Right hindlimb (tissue), 1 donor: Measurements from ENCODE around the gene CPNE9.

Experiments
- DNase-seq: peaks from one replicate; pipeline ENCODE4 v3.0.0-alpha.2; 2018

CPNE9 gene

DNA sequence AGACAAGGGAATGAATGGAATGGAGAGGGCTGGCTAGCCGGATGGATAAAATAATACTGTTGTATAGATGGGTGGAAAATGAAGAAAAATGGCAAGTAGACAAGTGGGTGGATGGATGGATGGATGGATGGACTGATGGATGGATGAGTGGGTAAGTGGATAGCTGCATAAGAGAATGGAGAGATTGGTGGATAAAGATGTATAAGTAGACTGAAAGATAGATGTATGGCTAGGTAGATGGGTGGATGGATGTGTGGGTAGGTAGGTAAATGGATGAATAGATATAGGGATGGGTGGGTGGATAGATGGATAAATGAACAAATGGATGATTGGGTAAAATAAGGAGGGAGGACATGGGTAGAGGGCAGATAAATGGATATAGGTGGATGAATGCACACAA is 13.9 kb downstream of the CPNE9 start:
- DNase-seq: no peak

DNA sequence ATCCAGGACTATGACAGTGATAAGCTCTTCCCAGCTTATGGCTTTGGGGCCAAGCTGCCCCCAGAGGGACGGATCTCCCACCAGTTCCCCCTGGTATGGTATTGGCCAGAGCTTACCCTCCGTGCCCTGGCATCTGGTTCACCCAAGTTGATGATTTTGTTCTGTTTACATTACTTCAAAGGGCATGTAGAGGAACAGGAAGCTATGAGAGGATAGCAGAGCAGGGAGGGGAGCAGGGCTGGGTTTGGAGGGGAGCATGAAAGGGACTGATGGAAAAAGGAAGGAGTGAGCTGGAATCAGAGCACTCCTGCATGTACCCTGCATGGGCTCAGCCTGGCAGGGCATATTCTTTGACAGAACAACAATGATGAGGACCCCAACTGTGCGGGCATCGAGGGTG is 14.5 kb downstream of the CPNE9 start:
- no peak for DNase-seq

DNA sequence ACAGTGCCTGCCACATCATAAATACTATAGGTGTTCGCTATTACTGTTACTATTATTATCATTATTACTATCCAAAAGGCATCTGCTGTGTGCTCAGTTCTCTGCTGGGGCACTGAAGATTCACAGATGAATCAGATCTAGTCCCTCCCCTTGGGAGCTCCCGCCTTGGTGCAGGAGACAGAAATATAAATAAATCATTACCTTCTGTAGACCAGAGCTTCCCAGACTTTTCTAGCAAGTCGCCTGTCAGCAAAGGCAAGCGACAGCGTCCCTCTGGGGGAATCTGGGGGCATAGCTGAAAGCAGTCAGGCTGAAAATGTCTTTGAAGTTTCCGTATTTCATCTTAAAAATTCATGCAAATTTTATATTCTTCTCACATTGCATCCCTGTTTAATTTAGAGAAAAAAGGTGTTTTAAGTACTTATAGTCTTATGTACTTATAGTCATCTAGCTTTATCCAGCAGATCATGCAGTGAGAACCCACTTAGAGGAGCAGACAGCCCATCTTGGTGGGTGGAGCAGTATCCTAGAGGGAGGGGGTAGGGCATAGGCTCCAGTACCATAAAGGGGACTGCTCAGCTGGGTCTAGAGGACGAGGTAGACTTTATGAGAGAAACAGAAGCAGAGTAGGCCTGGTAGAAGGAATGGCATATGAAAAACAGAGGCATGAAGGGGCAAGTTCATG is 17.5 kb downstream of the CPNE9 start:
- no peak for DNase-seq

DNA sequence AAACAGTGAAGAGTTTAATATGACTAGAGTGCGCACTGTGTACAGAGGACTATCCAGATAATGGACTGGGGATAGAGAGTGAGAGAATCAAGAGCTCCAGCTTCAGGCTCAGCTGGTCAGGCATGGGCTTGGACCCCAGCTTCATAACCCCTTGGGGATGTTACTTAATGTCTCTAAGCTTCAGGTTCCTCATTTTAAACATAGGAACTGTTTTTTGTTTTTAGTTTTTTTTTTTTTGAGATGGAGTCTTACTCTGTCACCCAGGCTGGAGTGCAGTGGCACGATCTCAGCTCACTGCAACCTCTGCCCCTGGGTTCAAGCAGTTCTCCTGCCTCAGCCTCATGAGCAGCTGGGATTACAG is 18.0 kb downstream of the CPNE9 start:
- DNase-seq: no peak

DNA sequence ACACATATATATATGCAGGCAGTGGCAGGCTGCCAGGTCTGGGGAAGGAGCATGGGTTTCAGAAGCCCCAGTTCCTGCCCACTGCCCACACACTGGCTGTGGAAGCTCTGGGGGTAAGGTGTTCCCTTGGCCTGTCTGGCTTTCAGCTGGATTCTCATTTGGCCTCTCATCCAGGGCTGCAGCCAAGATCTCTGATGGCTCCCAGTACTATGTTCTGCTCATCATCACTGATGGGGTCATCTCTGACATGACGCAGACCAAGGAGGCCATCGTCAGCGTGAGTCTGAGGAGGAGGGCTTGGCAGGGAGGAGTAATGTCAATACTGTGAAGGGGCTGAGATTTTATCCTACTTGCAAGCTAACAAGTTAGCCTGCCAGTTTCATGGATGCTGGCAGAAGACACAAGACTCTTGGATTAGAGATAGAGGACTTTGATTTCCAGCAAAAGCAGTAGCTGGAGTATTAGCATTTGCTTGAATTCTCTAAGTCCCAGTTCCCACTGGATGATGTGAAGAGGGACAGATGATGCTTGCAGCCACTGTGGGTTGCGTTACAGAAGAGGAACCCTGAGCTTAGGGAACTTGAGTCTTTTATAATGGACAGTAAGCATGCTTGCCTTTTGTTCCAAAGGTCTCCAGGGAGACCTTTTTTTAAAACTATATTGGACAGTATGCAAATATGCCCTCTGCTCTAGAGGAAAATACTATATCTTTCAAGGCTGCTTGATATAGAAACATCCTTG is 22.3 kb downstream of the CPNE9 start:
- no peak for DNase-seq

DNA sequence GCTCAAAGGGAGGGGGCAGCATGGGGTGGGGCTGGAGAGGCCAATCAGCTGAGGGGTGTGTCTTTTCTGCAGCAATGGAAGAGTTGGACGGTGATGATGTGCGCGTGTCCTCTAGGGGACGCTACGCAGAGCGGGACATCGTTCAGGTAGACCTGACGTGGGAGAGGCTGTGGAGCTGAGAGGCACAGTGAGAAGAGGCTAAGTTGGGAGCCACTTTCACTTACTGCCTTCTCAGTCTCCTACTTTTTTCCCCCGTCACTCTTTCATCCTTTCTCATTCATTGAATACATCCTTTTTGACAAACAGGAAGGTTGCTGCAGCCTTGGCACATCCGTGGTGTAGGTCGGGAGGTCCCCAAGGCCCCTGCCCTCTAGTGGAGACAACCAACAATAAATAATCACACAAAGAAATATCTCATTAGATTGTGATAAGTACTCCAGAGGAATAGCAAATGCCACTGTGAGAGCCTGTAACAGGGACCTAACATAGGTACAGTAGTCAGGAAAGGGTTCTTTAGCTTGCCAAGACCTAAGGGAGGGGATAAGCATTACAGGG is 23.5 kb downstream of the CPNE9 start:
- DNase-seq: no peak

DNA sequence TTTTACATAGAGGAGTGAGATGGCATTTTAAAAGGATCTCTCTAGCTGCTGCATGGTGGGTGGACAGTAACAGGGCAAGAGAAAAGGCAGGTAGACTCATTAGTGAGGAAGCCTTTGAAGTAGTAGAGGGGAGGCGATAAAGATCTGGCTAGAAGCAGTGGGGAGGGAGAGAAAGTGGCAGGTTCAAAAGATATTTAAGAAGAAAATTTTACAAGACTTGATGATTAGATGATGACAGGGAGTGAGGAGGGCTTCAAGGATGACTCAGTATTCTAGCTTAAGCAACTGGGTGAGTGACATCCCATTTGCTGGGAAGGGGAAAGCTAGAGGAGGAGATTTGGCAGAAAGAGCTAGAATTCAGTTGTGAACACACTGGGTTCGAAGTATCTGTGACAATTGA is 24.1 kb downstream of the CPNE9 start:
- DNase-seq: no peak

DNA sequence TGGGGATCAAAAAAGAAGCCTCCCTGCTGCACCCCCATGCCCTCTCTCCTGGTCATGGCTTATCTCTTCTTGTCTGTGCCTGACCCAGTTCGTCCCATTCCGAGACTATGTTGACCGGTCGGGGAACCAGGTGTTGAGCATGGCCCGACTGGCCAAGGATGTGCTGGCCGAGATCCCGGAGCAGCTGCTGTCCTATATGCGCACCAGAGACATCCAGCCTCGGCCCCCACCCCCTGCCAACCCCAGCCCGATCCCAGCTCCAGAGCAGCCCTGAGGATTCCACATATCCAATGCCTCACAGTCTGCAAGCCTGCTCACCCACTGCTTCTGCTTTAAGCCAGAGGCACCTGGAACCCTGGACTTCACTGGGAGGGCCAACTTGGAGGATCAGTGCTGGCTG is 25.8 kb downstream of the CPNE9 start:
- no peak for DNase-seq

DNA sequence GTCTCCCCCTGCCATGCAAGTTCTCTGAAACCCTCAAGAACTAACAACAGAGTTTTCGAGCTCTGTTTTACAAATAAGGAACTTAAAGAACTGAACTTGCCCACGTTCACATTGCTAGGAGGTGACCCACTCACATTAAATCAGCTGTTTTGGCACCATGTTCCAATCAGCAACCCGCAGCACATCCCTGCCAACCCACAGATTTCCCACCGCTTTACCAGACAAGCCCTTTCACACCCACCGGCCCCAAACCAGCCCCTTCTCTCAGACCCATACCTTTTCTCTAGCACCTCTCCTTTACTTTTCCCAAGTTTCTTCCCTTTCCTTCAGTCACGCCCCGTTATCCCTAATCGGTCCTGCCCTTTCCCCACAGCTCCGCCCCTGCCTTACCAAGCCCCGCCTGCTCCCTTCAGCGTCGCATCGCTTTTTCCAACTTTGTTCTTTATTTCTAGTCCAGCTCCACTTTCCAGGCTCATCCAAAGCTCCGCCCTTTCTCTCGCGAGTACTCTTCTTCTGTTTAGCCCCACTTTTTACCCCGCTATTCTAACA is 27.1 kb downstream of the CPNE9 start:
- no peak for DNase-seq

DNA sequence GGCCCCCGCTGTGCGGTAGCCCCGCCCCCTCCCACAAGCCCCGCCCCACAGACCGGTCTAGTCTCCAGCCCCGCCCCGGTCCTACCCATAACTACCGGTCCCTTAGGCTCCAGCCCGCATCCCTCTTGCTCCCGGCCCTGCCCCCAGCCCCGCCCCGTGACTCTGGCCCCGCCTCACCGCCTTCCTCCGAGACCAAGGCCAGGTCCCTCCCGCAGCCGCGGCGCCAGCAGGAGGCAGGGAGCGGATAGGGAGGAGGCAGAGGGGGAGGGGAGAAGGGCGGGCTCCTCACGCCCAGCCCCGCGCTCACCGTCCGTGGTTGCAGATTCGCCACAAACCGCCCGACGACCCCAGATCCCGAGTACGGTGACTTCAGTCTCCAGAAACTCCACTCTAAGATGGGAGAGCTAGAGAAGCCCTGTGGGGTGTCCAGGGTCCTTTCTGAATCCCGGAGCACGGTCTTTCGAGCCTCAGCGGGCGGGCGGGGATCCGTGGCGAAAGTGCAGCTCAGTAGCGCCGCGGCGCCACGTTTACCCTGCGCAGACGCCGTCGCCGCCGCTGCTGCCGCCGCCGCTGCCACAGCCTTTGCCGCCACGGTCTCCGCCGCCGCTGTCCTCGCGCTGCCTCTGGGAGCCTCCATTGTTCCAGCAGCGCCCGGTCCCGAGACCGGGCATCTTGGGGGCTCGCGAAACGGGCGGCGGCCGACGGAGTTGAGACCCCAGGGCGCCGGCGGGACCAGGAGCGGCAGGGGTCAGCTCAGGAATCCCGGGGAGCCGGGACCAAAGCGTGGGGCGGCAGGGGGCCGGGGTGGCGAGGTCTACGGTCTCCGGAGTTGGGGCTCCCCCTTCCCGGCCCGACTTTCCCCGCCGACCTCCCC is 27.8 kb downstream of the CPNE9 start, which contains the start of gene BRPF1:
Gene BRPF1, plus strand, starts transcription at position 530 of the 874 bp plus-strand sequence. CDS start 2,406 bp downstream, outside the sequence.
- DNase-seq: peak; percentile 100

DNA sequence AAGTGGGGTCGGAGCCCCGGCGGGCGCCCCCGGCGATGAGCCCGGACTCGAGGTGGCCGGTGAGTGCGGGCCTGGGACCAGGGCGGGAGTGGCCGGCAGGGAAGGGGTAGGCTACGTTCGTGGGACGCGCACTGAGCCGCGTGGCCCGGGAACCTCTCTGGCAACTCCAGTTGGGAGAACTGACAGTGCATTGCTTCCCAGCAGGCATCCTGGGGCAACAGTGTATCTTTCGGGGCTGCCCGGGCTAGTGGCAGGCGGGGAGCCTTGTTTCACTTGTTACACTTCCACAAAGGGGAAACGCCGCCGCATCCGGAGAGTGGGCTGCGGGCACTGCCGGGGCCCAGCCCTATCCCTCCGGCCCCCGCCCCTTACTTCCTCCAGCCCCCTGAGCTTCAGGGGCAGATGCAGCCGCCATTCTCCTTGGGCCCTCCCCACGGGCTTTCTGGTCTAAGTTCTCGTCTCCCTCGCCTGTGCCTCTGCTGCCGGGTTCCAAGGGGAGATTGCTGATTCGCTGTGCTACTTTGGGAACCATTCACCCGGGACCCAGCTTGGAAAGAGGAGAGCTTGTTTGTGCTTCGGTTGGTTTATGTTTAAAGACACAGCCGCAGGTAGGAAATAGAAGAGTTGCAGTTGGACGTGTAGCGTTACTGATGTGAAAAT is 28.6 kb downstream of the CPNE9 start:
- DNase-seq: no peak

DNA sequence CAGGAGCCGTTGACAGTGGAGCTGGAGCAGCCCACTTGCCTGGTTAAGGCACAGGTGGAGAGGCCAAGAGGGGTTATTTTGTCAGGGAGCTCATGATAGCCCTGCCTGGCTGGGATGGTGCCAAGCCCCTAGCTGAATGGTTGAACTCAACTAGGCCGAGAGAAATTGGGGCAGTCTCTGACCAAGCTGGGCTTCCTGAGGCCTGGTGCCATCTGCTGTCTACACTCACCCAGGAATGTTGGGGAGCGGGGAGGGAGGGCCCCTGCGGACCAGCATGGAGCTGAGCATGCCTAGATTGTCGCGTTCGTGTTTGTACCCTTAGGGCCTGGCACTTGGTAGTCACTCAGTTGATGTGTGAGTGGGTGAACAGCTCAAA is 29.1 kb downstream of the CPNE9 start:
- no peak for DNase-seq

DNA sequence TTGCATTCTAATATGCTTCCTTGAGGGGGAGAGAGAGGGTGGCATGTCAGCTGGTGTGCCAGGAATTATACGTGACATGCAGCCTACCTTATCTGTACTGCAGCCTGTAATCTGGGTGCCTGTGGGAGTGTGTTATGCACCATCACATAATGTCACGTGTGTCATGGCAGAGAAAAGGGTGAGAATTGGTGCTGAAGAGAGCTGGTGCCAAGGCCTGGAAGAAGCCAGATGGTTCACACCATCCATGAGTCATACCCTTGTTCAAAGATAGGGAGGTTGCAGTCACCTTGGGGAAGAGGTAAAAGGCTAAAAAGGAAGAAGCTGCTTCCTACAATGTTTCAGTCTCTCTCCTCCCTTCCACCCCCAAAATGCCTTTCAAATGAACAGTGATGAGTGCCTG is 33.2 kb downstream of the CPNE9 start:
- no peak for DNase-seq

DNA sequence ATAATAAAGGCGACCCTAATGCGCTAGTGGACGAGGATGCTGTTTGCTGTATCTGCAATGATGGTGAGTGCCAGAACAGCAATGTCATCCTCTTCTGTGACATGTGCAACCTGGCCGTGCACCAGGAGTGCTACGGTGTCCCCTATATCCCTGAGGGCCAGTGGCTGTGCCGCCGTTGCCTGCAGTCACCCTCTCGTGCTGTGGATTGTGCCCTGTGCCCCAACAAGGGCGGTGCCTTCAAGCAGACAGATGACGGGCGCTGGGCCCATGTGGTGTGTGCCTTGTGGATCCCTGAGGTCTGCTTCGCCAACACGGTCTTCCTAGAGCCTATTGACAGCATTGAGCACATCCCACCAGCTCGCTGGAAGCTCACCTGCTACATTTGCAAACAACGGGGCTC is 35.5 kb downstream of the CPNE9 start:
- DNase-seq: no peak

DNA sequence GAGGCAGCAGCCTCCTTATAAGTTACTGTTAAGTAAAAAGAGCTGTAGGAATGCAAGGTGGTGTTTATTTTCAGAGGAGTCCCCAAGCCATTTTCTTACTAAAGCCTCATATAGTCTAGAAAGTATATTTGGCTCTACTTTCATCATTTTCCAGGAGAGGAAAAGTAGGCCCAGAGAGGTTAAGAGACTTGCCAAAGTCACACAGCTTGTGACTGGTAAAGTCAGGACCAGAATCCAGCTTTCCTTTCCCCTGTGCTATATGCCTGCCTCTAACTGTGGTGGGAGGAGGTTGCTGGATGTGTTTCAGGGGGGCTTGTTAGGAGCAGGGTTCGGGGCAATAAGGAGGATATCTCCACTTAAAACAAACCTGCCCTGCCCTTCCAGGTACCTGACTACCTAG is 38.9 kb downstream of the CPNE9 start:
- no peak for DNase-seq

DNA sequence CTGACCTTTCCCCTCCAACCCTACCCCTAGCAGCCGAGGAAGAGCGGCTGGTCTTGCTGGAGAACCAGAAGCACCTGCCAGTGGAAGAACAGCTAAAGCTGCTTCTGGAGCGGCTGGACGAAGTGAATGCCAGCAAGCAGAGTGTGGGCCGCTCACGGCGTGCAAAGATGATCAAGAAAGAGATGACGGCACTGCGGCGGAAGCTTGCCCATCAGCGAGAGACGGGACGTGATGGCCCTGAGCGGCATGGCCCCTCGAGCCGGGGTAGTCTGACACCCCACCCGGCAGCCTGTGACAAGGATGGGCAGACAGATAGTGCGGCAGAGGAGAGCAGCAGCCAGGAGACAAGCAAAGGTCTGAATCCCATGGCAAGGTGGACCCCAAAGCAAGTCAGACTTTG is 39.9 kb downstream of the CPNE9 start:
- DNase-seq: no peak

DNA sequence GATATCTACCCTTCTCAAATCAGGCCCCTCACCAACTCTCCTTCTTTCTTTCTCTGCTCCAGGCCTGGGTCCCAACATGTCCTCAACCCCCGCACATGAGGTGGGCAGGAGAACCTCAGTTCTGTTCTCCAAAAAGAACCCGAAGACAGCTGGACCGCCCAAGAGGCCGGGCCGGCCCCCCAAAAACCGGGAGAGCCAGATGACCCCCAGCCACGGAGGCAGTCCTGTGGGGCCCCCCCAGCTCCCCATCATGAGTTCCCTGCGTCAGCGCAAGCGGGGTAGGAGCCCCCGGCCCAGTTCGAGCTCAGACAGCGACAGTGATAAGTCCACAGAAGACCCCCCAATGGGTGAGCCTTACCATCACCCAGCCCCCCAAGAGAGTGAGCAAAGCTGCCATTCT is 40.5 kb downstream of the CPNE9 start:
- no peak for DNase-seq

DNA sequence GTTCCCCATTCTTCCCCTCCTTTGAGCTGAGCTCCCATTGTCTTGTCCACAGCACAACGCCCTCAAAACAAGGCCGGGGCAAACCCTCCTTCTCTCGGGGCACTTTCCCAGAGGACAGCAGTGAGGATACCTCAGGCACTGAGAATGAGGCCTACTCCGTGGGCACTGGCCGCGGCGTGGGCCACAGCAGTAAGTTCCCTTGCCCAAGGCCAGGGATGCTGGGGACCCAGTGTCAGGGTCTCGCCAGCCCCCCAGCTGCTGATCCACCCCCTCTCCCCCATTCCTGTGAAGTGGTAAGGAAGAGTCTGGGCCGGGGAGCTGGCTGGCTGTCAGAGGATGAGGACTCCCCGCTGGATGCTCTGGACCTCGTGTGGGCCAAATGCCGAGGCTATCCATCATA is 41.9 kb downstream of the CPNE9 start:
- no peak for DNase-seq

DNA sequence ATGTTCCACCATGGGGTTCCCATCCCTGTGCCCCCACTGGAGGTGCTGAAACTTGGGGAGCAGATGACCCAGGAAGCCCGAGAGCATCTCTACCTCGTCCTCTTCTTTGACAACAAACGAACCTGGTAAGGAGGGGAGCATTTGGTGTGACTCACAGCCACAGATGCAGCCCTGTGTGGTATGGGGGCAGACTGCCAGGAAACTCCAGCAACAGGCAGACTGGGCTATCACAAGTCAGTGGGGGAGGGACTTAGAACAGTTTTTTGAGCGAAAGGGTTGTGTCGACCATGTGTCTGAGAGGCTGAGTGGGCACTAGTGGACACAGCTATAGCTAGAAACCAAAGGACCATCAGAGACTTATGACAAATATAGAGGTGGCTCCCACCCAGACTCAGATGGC is 42.7 kb downstream of the CPNE9 start:
- DNase-seq: no peak

DNA sequence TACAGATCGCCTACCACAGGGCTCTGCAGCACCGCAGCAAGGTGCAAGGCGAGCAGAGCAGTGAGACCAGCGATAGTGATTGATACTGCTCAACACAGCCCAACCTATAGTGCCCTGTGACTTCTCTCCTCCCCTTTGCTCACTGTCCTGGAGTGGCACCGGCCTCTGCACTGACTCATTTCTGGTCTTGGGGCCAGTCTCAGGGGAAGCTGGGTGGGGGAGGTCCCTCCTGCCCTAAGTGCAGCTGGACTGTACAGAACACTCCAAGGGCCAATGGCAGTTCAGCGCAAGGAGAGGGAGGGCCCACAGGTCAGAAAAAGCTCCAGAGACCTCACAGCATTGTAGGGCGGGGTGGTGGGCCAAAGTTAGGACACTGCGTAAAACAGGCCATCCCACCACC is 43.6 kb downstream of the CPNE9 start:
- no peak for DNase-seq

DNA sequence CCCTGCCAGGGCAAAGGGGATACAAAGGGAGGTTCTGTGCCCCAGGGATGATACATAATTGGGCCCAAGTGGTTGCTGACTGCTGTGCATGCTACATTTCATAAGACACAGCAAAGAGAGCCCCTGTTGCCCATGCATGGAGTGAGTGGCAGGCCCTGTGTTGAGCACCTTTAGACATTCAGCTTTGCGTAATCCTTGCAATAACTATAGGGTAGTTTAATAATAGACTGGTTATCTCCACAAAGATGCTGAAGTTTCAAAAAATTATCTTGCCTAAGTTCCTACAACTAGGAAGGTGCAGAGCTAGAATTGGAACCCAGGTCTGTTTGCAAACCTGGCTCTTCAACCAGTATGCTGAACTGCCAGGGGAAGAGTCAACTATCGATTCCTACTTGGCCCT is 44.4 kb downstream of the CPNE9 start:
- DNase-seq: no peak

DNA sequence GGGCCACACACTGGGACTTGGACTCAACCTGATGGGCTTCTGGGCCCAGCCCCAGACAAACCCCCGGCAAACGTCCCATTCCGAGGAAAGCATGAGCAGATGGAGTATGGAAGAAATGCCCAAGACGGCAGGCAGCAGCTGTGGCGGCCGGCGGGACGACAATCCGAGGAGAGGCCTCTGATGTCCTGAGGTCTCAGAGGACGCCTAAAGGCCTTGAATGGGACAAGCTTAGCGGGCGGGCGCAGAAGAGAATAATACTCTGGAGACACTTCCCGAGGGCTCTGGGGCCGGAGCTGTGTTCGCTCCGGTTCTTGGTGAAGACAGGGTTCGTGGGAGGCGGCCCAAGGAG is 45.6 kb downstream of the CPNE9 start:
- DNase-seq: no peak
